Right kidney (tissue), 1 donor: ENCODE results near the gene RARB.

ENCODE experiments used
- DNase-seq: peaks from one replicate; pipeline ENCODE4 v3.0.0-alpha.2; 2016

Gene RARB

GRCh38 chr3:25420885-25421284 is 7.2 kb upstream of the RARB start:
- DNase-seq, result no peak

- DNase-seq, result no peak
Measured at GRCh38 chr3:25421747-25422146, 6.3 kb upstream of the RARB start.

GRCh38 chr3:25423780-25424588 is 4.1 kb upstream of the RARB start:
- DNase-seq, result peak; percentile 29

- peak; percentile 63 for DNase-seq
Measured at GRCh38 chr3:25424614-25425013, 3.4 kb upstream of the RARB start.

GRCh38 chr3:25426408-25426807 is 1.7 kb upstream of the RARB start:
- DNase-seq, result peak; percentile 43

- no peak for DNase-seq
Measured at GRCh38 chr3:25427155-25427554, 908 bp upstream of the RARB start.

- DNase-seq, result peak; percentile 86
Measured at GRCh38 chr3:25427563-25427941, 511 bp upstream of the RARB start.

GRCh38 chr3:25428789-25429335 is 799 bp downstream of the RARB start:
- no peak for DNase-seq

- DNase-seq, result peak; percentile 73
Measured at GRCh38 chr3:25429361-25430286, 1.6 kb downstream of the RARB start.

- DNase-seq, result peak; percentile 54
Measured at GRCh38 chr3:25430287-25430934, 2.3 kb downstream of the RARB start.

- peak; percentile 41 for DNase-seq
Measured at GRCh38 chr3:25430935-25431770, 3.1 kb downstream of the RARB start.

- no peak for DNase-seq
Measured at GRCh38 chr3:25432176-25432720, 4.2 kb downstream of the RARB start.

- no peak for DNase-seq
Measured at GRCh38 chr3:25433106-25433505, 5.0 kb downstream of the RARB start.

- no peak for DNase-seq
Measured at GRCh38 chr3:25433868-25434267, 5.8 kb downstream of the RARB start.

- no peak for DNase-seq
Measured at GRCh38 chr3:25437953-25438352, 9.9 kb downstream of the RARB start.

GRCh38 chr3:25438791-25439555 is 10.9 kb downstream of the RARB start:
- DNase-seq, result no peak

- no peak for DNase-seq
Measured at GRCh38 chr3:25441234-25441856, 13.3 kb downstream of the RARB start.

- no peak for DNase-seq
Measured at GRCh38 chr3:25442486-25442885, 14.4 kb downstream of the RARB start.

- DNase-seq, result no peak
Measured at GRCh38 chr3:25444273-25444672, 16.2 kb downstream of the RARB start.

- no peak for DNase-seq
Measured at GRCh38 chr3:25445731-25446130, 17.7 kb downstream of the RARB start.
